ENCODE measurements around the gene GNPTG. TPM values are rescaled to one million over a fixed set of nuclear protein-coding genes. Genes with fewer than 3 reads are reported as not detected.
"Not testable (repeated sequence)": the region's sequence is repeated elsewhere in the genome, so short reads cannot be mapped to it uniquely, and the experiment has no call there.

The GNPTG gene
- total RNA-seq, 1 donor from 2014 or later, result 72.1 TPM

DNA sequence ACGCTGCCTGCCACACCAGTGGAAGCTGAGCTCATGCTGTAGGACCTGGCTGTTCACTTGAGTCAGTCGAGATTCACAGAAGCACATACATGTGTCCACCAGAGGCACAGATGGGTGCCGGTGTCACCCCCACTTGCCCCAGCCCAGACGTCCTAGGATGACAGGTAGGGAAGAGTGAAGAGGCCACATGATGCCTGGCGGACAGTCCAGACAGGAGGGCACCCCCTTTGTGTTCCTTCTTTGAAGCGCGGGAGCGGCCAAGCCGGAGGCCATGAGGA, 33.5 kb upstream of the GNPTG start:
- no peak for DNase-seq (ENCODE audit: low spot score)

DNA sequence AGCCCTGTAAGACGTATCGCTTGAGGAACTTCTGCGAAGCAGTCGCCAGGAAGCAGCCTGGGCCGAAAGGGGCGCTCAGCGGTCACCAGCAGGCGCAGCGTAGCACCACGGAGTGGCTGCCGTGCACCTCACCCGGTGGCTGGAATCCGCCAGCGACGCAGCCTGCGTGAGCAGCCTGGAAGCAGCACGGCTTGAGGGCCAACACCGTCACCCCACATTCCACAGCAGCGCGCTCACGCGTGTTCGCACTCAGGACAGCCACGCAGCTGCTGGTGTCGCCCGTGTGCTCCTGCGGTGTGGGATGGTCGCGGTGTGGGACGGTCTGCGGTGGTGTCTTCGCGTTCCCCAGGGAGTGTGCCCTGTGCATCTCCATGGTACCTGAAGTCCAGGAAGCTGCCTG, 32.7 kb upstream of the GNPTG start:
- no peak for DNase-seq (ENCODE audit: low spot score)

DNA sequence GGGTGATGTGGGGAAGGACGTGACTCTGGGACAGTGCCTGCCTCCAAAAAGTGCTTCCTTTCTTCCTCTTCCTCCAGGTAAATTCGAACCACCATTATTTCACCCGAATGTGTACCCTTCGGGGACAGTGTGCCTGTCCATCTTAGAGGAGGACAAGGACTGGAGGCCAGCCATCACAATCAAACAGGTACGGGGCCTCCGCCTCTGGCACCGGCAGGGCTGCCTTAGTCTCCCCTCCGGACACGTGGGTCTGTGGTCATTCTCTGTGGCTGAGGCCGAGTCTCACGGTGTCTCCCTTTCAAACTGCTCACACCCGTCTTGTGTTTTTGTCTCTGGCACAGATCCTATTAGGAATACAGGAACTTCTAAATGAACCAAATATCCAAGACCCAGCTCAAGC, 31.6 kb upstream of the GNPTG start:
- no peak for DNase-seq (ENCODE audit: low spot score)

DNA sequence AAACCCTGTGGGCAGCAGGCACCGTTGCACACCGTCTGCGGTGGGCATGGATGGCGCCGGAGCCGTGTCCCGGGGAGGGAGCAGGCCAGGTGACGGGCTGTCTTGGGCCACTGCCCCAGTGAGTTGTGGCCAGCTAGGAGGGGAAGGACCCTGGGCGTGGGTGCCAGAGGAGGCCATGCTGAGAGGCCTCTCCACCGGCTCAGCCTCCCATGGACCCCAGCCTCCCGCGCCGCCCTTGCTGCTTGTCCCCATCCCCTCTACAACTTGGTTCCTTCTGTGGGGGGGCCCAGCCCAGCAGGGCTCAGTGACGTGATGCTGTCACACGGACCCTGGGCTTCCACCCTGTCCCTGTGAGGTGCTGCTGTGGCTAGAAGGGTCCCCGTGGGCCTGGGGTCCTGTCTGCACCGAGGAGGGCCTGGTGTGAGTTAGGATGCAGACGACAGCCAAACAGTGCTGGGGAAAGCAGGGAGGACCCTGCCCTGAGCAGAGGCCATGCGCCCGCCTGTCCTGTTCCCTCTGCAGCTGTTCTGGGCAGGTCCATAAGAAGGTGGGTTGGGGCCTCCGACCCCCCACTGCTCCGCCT, 31.0 kb upstream of the GNPTG start:
- DNase-seq (ENCODE audit: low spot score), result no peak

DNA sequence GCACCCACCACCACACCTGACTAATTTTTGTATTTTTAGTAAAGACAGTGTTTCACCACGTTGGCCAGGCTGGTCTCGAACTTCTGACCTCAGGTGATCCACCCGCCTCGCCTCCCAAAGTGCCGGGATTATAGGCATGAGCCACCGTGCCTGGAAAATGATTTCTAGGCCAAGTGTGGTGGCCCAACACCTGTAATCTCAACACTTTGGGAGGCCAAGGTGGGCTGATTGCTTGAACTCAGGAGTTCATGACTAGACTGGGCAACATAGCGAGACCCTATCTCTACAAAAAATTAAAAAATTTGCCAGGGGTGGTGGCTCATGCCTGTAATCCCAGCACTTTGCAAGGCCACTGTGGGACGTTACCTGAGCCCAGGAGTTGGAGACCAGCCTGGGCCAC, 29.3 kb upstream of the GNPTG start:
- DNase-seq (ENCODE audit: low spot score), result no peak

DNA sequence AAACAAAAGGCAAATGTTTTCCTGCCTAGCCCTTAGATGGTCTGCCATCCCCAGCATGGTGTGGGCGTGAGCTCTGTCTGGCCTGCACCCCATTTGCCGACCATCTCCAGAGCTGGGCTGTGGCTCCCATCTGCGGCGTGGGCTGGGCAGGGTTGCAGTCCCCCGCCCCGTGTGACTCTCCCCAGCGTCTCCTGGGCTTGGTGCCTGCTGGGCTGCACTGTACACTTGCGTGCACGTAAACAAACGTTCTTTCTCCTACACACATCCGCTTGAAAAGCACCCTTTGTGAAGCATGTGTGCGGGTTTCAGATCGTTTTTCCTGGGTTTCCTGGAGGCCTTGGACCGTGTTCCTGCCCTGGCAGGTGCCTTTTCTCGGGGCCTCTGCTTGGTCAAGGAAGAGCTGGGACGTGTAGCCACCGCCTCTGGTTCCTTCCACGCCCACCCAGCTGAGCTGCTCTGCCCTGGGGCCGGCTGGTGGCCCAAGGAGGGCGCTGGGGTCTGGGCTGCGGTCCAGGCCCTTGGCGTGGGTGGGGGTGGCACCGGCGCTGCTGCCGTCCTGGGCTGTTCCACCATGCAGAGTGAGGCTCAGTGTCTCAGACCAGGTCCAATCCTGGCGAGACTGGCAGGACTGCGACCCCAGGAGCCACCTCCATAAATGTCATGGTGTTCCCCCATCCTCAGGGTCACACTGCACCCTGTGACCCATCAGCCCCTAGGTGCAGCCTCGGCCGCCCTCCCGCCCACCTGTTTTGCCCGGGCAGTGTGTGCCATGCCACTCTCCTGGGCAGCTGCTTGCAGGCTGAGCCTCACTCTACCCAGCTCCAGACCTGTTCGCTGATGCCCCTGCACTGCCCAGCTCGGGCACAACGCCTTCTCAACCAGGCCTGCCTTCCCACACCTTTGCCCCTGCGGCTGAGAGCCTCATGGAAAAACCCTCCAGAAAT, 28.2 kb upstream of the GNPTG start:
- DNase-seq (ENCODE audit: low spot score), result no peak

DNA sequence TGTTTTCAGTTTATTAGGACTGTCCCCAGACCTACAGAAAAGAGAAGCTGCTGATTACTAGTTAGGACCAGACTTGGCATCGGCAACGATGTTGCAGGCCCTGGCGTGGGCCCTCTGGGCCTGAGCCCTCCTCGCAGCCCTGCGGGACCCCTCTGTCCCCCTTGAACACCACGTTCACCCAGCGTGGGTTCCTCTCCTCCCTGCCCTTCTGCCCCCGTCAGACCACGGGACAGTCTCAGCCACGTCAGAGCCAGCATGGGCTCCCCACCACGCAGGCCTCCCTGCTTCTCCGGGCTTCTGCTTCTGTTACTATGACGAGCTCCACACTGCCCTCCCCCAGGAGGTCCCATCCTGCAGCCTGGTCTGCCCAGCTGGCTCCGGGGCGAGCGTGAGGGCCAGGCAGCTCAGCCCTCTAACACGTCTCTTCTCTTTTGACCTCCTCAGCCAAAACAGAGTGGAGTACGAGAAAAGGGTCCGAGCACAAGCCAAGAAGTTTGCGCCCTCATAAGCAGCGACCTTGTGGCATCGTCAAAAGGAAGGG, 27.4 kb upstream of the GNPTG start:
- DNase-seq (ENCODE audit: low spot score), result no peak

DNA sequence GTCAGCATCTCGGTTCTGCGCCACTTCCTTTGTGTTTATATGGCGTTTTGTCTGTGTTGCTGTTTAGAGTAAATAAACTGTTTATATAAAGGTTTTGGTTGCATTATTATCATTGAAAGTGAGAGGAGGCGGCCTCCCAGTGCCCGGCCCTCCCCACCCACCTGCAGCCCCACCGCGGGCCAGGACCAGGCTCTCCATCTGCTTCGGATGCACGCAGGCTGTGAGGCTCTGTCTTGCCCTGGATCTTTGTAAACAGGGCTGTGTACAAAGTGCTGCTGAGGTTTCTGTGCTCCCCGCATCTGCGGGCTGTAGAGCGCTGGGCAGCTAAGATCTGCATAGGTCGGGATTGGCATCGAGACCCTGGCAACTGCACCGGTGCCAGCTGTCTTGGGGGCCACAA, 26.5 kb upstream of the GNPTG start:
- no peak for DNase-seq (ENCODE audit: low spot score)

DNA sequence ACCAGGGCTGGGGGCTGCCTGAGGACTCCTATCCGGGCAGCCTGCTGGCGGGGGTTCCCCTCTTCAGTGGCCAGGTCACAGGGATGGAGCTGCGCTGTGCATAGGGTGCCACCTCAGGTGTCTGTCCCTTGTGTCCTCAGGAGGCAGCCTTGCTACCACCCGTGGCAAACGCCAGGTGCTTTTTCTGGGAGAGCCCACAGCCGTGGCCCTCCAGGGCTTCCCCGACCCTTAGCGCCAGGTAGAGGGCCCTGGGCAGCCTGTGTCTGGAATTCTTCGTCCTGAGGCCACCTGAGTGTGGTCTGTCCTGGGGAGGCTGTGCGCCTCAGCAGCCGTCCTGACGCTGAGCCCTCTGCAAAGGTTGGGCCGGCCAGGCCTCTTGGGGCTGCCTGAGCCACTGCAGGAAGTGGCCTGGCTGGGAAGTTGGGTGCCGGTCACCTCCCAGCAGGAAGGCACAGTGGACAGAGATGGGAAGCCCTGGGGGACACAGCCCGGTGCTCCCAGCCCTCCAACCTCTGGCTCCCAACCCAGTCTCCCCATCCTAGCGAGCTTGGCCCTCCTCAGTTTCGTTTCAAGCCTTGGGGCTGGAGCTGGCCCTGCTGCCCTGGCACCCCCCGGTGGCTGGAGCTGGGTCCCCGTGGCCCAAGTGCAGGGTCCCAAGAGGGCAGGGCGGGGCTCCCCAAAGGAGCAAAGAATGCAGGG, 25.9 kb upstream of the GNPTG start:
- no peak for DNase-seq (ENCODE audit: low spot score)

DNA sequence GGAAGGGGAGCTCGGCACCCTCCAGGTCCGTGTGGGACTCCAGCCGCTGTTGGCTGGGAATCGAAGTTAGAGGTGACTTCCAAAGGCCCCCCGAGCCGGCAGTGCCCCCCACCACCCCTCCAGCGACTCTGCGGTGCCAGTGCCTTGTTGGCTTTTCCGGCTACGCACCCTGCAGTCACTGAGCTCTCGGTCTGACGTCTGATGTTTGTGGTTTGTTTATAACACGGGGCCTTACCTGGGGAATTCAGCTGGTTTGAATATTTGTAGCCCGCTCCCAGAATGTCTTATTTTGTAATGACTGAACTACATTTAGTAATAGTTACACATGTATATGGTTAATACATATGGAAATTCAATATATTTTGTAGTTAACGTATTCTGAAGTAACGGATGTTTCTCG, 25.3 kb upstream of the GNPTG start:
- DNase-seq (ENCODE audit: low spot score), result no peak

DNA sequence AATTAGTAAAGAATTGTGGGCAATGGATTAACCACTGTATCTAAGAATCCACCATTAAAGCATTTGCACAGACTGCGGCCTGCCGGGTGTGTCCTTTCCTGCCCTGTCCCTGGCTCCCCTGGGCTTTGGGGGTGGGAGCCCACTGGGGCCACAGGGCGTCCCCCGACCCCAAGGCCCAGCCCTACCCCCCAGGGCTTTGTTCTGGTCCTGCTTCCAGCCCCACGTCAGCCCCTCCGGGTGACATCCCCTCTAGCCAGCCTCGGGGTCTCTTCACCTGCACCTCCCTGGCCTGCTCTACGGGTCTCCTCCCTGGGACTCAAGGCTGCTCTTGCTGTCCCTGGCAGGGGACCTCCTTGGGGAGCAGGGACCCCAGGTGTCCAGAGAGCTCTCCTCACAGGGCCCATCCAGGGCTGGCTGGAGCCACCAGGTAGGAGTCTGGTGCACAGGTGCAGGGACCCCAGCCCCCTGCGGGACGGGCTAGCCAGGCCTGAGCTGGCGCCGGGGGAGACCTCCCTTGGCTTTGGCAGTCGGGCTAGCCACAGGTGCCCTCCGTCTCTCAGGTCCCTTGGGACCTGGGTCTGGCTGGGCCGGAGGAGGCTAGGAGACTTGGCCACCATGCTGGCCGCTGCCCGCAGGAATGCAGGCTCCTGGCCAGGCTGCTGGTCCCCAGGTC, 24.6 kb upstream of the GNPTG start:
- no peak for DNase-seq (ENCODE audit: low spot score)

DNA sequence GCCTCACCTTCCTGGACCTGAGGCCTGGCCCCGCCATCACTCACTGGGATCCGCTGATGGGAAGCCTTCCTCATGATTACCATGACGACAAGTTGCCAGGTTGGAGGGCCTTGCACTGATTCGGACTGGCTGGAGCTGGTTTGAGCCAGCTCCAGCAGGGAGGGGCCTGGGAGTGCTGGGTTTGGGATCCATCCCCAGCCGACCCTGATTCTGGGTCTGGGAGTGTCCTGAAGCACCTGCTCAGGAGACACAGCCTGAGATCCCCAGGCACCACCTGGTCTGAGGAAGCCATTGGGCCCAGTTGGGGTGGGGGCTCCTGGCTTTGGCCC, 24.1 kb upstream of the GNPTG start:
- DNase-seq (ENCODE audit: low spot score), result no peak

DNA sequence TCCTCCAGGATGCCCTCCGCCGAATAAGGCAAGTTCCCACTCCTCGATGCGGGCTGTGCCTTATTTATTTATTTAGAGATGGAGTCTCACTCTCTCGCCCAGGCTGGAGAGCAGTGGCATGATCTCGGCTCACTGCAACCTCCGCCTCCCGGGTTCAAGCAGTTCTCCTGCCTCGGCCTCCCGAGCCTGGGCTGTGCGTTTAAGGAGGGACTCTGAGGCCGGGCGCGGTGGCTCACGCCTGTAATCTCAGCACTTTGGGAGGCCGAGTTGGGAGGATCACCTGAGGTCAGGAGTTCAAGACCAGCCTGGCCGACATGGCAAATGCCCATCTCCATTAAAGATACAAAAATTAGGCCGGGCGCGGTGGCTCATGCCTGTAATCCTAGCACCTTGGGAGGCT, 23.6 kb upstream of the GNPTG start:
- DNase-seq (ENCODE audit: low spot score), result not testable (repeated sequence)

DNA sequence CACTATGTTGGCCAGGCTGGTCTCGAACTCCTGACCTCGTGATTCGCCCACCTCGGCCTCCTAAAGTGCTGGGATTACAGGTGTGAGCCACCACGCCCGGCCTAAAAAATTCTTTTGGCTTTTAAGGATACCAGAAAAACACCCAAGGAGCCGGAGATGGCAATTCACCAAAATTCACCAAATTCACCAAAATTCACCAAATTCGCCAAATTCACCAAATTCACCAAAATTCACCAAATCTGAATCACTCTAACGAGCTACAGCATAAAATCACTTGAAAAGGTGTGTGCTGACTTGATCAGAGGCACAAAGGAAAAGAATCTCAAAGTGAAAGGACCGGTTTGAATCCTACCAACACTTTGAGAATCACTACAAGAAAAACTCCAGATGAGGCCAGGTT, 22.8 kb upstream of the GNPTG start:
- DNase-seq (ENCODE audit: low spot score), result not testable (repeated sequence)

DNA sequence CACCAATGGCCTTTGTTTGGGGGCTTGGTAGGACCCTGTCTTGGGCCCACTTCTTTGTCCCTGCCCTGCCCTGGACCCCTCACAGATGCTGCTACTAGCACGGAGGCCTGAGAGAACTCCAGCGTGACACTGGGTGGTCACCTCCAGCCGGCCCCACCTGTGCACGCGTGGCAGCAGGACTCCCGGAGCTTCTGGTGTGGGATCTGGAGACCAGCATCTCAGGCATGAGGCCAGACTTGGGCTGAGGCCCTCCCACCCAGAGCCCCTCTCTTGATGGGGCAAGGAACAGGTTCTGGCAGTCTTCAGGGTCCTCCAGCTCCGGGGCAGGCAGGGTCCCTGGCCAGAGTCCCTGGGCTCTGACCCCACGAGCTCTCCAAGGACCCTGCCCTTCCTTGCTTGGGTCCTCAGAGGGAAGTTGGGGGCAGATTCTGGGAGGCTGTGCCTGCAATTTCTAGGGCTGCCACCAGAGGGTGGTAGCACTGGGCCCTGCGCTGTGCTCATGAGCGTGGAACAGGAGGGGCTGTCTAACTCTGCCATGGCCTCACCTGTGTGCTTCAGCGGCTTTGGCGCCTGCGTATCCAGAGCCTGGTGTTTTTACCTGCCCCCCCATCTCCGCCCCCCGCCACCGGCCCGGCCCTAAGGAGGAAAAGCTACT, 21.3 kb upstream of the GNPTG start:
- DNase-seq (ENCODE audit: low spot score), result no peak

DNA sequence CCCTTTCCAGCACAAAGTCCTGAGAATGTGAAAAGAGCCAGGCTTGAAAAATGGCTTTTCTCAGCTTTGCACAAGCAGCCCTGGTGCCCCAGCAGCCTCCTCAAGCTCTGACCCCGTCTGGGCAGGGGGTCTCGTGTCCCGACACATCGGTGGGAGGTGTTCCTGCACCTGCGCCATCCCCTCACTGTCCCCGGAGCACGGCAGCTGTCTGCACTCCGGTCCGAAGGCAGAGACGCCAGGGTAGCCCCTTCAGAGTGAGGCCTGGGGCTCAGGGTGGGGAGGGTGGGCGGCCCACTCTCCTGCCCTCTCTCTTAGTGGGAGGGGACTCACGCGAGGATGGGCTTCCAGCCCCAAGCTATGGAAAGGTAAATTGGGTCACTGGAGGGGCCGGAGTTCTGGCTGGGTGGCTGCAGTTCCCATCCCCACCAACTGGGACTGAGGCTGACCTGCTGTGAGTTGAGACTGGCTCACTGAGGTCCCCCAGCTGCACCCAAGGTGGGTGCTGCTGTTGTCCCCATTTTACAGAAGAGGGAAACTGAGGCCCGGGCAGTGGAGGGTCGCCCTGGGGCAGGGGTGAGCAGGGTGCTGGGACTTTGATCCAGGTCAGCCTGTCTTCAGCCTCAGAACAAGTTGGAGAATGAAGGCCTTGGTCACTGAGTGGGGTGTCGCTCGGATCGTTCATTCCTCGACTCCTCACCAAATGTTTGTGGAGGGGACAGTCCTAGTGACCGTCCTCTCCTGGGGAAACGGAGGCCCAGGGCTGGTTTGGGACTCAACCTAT, 20.6 kb upstream of the GNPTG start:
- no peak for DNase-seq (ENCODE audit: low spot score)

DNA sequence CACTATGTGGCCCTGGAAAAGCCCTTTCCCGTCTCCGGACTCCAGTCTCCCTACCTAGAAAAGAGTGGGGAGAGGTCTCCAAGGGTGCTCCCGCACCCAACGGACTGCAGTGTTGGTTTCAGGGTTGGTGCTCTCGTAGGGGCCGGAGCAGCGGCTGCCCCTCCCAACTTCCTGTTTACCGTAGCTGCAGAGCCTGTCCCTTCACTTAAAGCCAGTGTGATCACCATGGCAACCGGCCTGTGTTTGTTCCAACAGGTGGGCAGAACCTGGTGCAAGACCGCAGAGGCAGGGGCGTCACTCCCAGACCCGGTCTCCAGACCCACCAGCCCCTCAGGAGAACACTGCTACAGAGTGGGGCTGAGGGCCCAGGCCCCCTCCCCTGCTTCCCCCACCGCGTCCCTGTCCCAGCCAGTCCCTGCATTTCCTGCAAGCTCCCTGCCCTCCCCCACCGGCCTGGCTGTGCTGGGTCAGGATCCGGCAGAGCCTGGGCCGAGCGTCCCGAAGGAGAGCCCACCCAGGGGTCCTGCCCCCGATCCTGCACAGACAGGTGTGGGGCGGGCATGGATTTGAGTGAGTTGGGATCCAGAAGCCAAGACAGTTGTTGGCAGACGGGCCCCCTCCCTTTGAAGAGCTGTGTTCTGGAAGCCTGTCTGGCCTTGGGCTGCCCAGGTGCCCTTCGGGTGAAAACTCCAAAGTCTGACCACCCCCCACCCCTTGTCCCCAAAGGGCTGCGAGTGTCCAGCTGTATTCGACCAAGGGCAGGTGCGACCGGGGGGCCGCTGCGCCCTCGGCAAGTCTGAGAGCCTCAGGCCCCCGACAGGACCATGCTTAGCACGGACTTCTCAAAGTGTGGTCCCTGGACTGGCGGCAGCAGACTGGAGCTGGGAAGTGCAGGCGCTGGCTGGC, 19.8 kb upstream of the GNPTG start:
- no peak for DNase-seq (ENCODE audit: low spot score)

DNA sequence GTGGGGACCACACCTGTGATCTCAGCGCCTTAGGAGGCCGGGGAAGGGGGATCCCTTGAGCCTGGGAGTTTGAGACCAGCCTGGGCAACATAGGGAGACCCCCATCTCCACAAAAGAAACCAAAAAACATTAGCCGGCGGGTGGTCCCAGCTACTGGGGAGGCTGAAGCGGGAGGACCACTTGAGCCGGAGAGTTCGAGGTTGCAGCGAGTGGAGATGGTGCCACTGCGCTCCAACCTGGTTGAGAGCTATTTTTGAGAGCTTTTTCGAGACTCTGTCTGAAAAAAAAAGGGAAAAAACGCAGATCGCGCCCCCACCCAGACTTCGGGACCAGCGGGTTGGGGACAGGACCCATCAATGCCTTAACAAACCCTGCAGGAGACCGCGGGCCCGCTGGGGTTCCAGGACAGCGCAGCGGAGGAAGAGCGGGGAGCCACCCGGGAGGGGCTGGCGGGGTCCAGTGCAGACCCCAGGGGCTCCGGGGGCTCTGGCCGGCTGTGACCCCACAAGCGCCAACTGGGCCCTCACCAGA, 19.0 kb upstream of the GNPTG start:
- no peak for DNase-seq (ENCODE audit: low spot score)

DNA sequence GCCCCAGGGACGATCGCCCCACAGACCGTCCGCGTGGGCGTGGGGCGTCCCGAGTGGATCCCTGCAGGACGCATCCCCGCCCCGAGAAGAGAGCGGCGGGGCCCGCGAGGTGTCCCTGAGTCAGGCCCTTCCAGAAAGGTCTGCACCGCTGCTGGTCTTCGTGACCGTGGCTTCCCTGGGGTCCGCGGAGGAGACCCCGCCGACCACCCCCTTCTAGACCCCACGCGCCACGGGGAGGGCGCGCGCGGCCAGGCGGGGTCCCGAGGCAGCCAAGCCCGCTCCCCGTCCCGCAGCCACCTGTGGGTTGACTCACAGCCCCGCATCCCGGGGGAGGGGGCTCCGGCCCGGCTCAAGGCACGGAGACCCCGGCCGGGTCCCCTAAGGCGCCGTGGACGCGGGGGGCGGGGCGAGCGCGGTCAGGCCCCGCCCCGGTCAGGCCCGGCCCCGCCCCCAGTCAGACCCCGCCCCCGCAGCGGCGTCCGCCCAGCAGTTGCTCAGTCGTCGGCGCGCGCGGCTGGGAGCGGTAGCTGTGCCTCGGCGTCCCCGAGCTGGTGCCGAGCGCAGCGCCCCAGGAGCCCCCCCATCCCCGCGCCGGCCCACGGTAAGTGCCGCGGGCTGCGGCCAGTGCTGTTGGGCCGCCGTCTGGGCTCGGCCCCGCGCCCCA, 18.4 kb upstream of the GNPTG start, which contains the start of gene BAIAP3:
Gene BAIAP3 (plus strand): TSS at position 497 of the 664 bp plus-strand sequence. CDS start 4,905 bp downstream, outside the sequence.
- no peak for DNase-seq (ENCODE audit: low spot score)

Measured in mesenteric fat pad (tissue), 1 donor.